WTC11 (cell line): Measurements from ENCODE around the gene CTNS. TPM values are rescaled to one million over a fixed set of nuclear protein-coding genes. Genes with fewer than 3 reads are reported as not detected.
A peak's percentile ranks its signal among the peaks of the same experiment; 100 is the strongest.

ENCODE experiments used
- ATAC-seq: fragments of 200-7000 bp; cut with Tn5 transposase; 2 replicates; pipeline ENCODE4 v1.10.0; 2021; ENCODE audit warnings: mild to moderate bottlenecking, moderate library complexity
- CTCF ChIA-PET: fragments of 300-600 bp; sonication (Branson Sonifier 250); formaldehyde crosslinking; loops from one replicate; lab custom pipeline; 2021; ENCODE audit warnings: antibody characterized with exemption; lab: Charles Lee
- POLR2A ChIA-PET: fragments of 350-600 bp; sonication (Branson Sonifier 250); formaldehyde crosslinking; loops from one replicate; lab custom pipeline; 2021; ENCODE audit warnings: antibody characterized with exemption; lab: Charles Lee
- DNase-seq: peaks from one replicate; pipeline ENCODE4 v3.0.0; 2021; ENCODE audit warnings: low spot score
- H3K27ac Mint-ChIP-seq: 2 replicates; pipeline ENCODE4 v1.8.0; 2021; ENCODE audit warnings: mixed read lengths
- H3K27me3 Mint-ChIP-seq: 2 replicates; pipeline ENCODE4 v1.8.0; 2021; ENCODE audit warnings: low read depth, mild to moderate bottlenecking, moderate library complexity, mixed read lengths
- H3K36me3 Mint-ChIP-seq: 2 replicates; pipeline ENCODE4 v1.8.0; 2021; ENCODE audit warnings: mixed read lengths
- H3K4me1 Mint-ChIP-seq: 2 replicates; pipeline ENCODE4 v1.8.0; 2022; ENCODE audit warnings: mixed read lengths
- H3K4me3 Mint-ChIP-seq: 2 replicates; pipeline ENCODE4 v1.8.0; 2021; ENCODE audit warnings: mild to moderate bottlenecking, moderate library complexity, mixed read lengths
- H3K9me3 Mint-ChIP-seq: 2 replicates; pipeline ENCODE4 v1.8.0; 2021; ENCODE audit warnings: mixed read lengths
- ATF6 ChIP-seq: sonication (generic); formaldehyde crosslinking; IDR thresholded peaks from 2 replicates; pipeline ENCODE4 v1.8.1; 2023; ENCODE audit warnings: mild to moderate bottlenecking, missing genetic modification reagents
- CDX4 ChIP-seq: fragments of 250-450 bp; sonication (Bioruptor Pico); IDR thresholded peaks from 2 replicates; pipeline ENCODE4 v1.9.0; 2021; ENCODE audit warnings: moderate library complexity, mild to moderate bottlenecking, inconsistent platforms, borderline replicate concordance
- GABPB1 ChIP-seq: sonication (generic); formaldehyde crosslinking; IDR thresholded peaks from 2 replicates; pipeline ENCODE4 v1.8.1; 2023; ENCODE audit warnings: mild to moderate bottlenecking, missing genetic modification reagents
- HMGXB4 ChIP-seq: sonication (generic); formaldehyde crosslinking; IDR thresholded peaks from 2 replicates; pipeline ENCODE4 v1.8.1; 2023; ENCODE audit warnings: mild to moderate bottlenecking, moderate library complexity, missing genetic modification reagents
- IRF2 ChIP-seq: sonication (generic); formaldehyde crosslinking; IDR thresholded peaks from 2 replicates; pipeline ENCODE4 v1.8.0; 2022; ENCODE audit warnings: low read depth, missing genetic modification reagents, borderline replicate concordance
- MAX ChIP-seq: sonication (generic); formaldehyde crosslinking; IDR thresholded peaks from 2 replicates; pipeline ENCODE4 v1.8.0; 2022; ENCODE audit warnings: mild to moderate bottlenecking, missing genetic modification reagents
- PRDM15 ChIP-seq: sonication (generic); formaldehyde crosslinking; IDR thresholded peaks from 2 replicates; pipeline ENCODE4 v1.8.0; 2022; ENCODE audit warnings: missing genetic modification reagents
- SMAD3 ChIP-seq: sonication (generic); formaldehyde crosslinking; IDR thresholded peaks from 2 replicates; pipeline ENCODE4 v1.8.0; 2022; ENCODE audit warnings: missing genetic modification reagents, mild to moderate bottlenecking, borderline replicate concordance
- USF1 ChIP-seq: sonication (generic); formaldehyde crosslinking; IDR thresholded peaks from 2 replicates; pipeline ENCODE4 v1.8.0; 2022; ENCODE audit warnings: mild to moderate bottlenecking, missing genetic modification reagents
- ZNF232 ChIP-seq: sonication (generic); formaldehyde crosslinking; IDR thresholded peaks from 2 replicates; pipeline ENCODE4 v1.8.0; 2022; ENCODE audit warnings: mild to moderate bottlenecking, missing genetic modification reagents
- ZNF281 ChIP-seq: sonication (generic); formaldehyde crosslinking; IDR thresholded peaks from 2 replicates; pipeline ENCODE4 v1.8.0; 2023; ENCODE audit warnings: mild to moderate bottlenecking, missing genetic modification reagents
- ZNF423 ChIP-seq: fragments of 250-450 bp; sonication (Bioruptor Pico); IDR thresholded peaks from 2 replicates; pipeline ENCODE4 v2.1.2; 2022; ENCODE audit warnings: mild to moderate bottlenecking, moderate library complexity
- ZSCAN18 ChIP-seq: fragments of 250-450 bp; sonication (Bioruptor Pico); IDR thresholded peaks from 2 replicates; pipeline ENCODE4 v2.1.2; 2022; ENCODE audit warnings: mild to moderate bottlenecking, moderate library complexity
- total RNA-seq: library from RNA; stranded (reverse); gene quantifications from 3 replicates; pipeline ENCODE4 v1.2.3, GENCODE V29; 2021

Gene CTNS
- total RNA-seq, 1 experiment from 2014 or later: 10.7 TPM

- TF ChIP-seq ZSCAN18 (CRISPR knock-in tag): no peak
Measured at GRCh38 chr17:3632287-3632686, 4.3 kb upstream of the CTNS start (continued).

- TF ChIP-seq IRF2 (CRISPR knock-in tag) (no peak), ZNF232 (CRISPR knock-in tag) (peak; percentile 82; the same call in 1 of the 2 replicates), ZNF281 (CRISPR knock-in tag) (no peak), GABPB1 (CRISPR knock-in tag) (no peak), SMAD3 (CRISPR knock-in tag) (0 out of 2 replicates have a peak, but pooled peaks have one; percentile 46), ZNF423 (peak; percentile 38; the same call in 1 of the 2 replicates), HMGXB4 (CRISPR knock-in tag) (0 out of 2 replicates have a peak, but pooled peaks have one; percentile 9)
- peak overlapping the region; percentile 97 for H3K4me3 Mint-ChIP-seq
- peaks cover 23% of the 10 kb centered on the region for H3K4me1 Mint-ChIP-seq
- no peaks in the 10 kb centered on the region for H3K27me3 Mint-ChIP-seq
- no peaks in the 10 kb centered on the region for H3K9me3 Mint-ChIP-seq
- POLR2A ChIA-PET: interaction anchor here (0.7 to 1.4 kb wide), 6 partner anchors 9 to 901 kb away, joined by 3 to 4 read pairs (median 4); partner anchors contain the start of genes EMC6 and TAX1BP3
- peak overlapping the region; percentile 41; the same call in 1 of the 2 replicates for H3K27ac Mint-ChIP-seq
- CTCF ChIA-PET: interaction anchor here (0.9 to 3.2 kb wide), 12 partner anchors 12 to 623 kb away, joined by 3 to 25 read pairs (median 7); partner anchors contain the start of gene NCBP3
- DNase-seq (no peak), ATAC-seq (no peak)
- peaks cover 8% of the 10 kb centered on the region; the same call in 1 of the 2 replicates for H3K36me3 Mint-ChIP-seq
Measured at GRCh38 chr17:3635474-3636153, 946 bp upstream of the CTNS start.

- Mint-ChIP-seq H3K4me3 (peak overlapping the region; percentile 97), H3K27ac (no peak overlapping the region), H3K27me3 (no peaks in the 10 kb centered on the region), H3K9me3 (no peaks in the 10 kb centered on the region), H3K36me3 (peaks cover 8% of the 10 kb centered on the region; the same call in 1 of the 2 replicates), H3K4me1 (peaks cover 30% of the 10 kb centered on the region)
- POLR2A ChIA-PET: interaction anchor here (1.3 to 1.4 kb wide), 2 partner anchors 10 to 11 kb away, joined by 3 to 4 read pairs; no protein-coding TSS in a partner anchor
- peak; percentile 17 for DNase-seq
- ATAC-seq: no peak
- CTCF ChIA-PET: interaction anchor here (1.0 to 3.2 kb wide), 5 partner anchors 11 to 101 kb away, joined by 3 to 25 read pairs (median 20); no protein-coding TSS in a partner anchor
- TF ChIP-seq CDX4 (CRISPR knock-in tag) (no peak), ATF6 (CRISPR knock-in tag) (peak; percentile 19; the same call in 1 of the 2 replicates), HMGXB4 (CRISPR knock-in tag) (peak; percentile 52; the same call in 1 of the 2 replicates), MAX (CRISPR knock-in tag) (0 out of 2 replicates have a peak, but pooled peaks have one; percentile 51), USF1 (CRISPR knock-in tag) (no peak), GABPB1 (CRISPR knock-in tag) (0 out of 2 replicates have a peak, but pooled peaks have one; percentile 6), PRDM15 (CRISPR knock-in tag) (peak; percentile 44; the same call in 1 of the 2 replicates)
Measured at GRCh38 chr17:3636908-3637373, 381 bp downstream of the CTNS start.
